Activated gamma-delta T cell treated with anti-CD3 and anti-CD28 coated beads, Interleukin-2, amount 50 U/mL, for 16 hours (primary cell): ENCODE measurements around the gene GYS2.

Experiments
- DNase-seq: peaks from one replicate; pipeline ENCODE4 v3.0.0-alpha.2; 2020; ENCODE audit warnings: low read depth

Gene GYS2

GRCh38 chr12:21502164-21502496, 102.5 kb downstream of the GYS2 start:
- DNase-seq = peak; percentile 21

GRCh38 chr12:21501258-21502163, 103.1 kb downstream of the GYS2 start, which contains the start of the genes GOLT1B and RECQL:
Gene GOLT1B (plus strand): TSS chr12:21501789. CDS start chr12:21501924, 135 bp downstream.
Gene RECQL (minus strand): TSS chr12:21501635. CDS start chr12:21499570, 2,065 bp downstream.
- peak; percentile 82 for DNase-seq

GRCh38 chr12:21500786-21501257, 103.8 kb downstream of the GYS2 start:
- no peak for DNase-seq

DNA sequence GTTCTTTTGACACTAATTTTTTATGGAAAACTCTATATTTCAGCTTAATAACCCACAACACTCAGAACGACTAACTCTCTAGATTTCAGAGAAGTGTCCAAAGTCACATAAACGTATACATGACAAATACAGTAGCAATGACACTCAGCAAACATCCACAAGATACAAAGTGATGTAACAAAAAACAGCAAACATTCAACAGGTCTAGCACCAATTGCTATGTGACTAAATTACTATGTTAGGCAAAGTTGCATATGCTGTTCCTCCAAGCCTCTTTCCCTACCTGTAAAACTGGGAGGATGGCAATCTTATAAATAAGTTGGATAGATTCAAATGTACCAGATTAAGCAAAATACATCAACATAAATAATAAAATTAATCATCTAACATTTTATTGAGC, 104.9 kb downstream of the GYS2 start:
- DNase-seq = no peak
